ENCODE data around the gene ARHGAP21.

Gene ARHGAP21

GRCh38 chr10:24685958-24686540 lies 37.6 kb downstream of the ARHGAP21 start:
- Histone ChIP-seq H3K9me3 (ENCODE audit: insufficient read depth, low read depth, low read length) (no peaks in the 10 kb centered on the region), H3K79me2 (ENCODE audit: insufficient read depth, low read length) (peaks cover 26% of the 10 kb centered on the region), H3K4me2 (ENCODE audit: low read depth, low read length, poor library complexity, severe bottlenecking) (no peak overlapping the region), H3F3A (ENCODE audit: low read depth) (no peaks in the 10 kb centered on the region), H3K27me3 (ENCODE audit: insufficient read depth, low read length, poor library complexity, severe bottlenecking) (no peaks in the 10 kb centered on the region), H3K9me2 (replicated peaks; ENCODE audit: low read depth, low read length) (no peaks in the 10 kb centered on the region), H4K20me1 (ENCODE audit: insufficient read depth, low read length, poor library complexity, severe bottlenecking) (no peaks in the 10 kb centered on the region), H3K9ac (ENCODE audit: low read depth, low read length, poor library complexity, severe bottlenecking) (no peak overlapping the region), H3K4me3 (ENCODE audit: low read length, poor library complexity, severe bottlenecking) (no peak overlapping the region), H3K4me1 (ENCODE audit: insufficient read depth, low read length, poor library complexity, severe bottlenecking) (peaks cover 18% of the 10 kb centered on the region), H2AFZ (ENCODE audit: low read length) (no peak overlapping the region), H3K36me3 (ENCODE audit: insufficient read depth, low read length) (no peaks in the 10 kb centered on the region)
- TF ChIP-seq EZH2phosphoT487 (IDR thresholded peaks at IDR 0.05; ENCODE audit: borderline replicate concordance) = no peak
- TF ChIP-seq CTCF (conservative IDR thresholded peaks at IDR 0.05; ENCODE audit: low read length) = no peak

- H4K20me1 ChIP-seq (ENCODE audit: insufficient read depth, low read length, poor library complexity, severe bottlenecking) = no peaks in the 10 kb centered on the region
- H3K79me2 ChIP-seq (ENCODE audit: insufficient read depth, low read length) = peaks cover 33% of the 10 kb centered on the region
- H3K4me2 ChIP-seq (ENCODE audit: low read depth, low read length, poor library complexity, severe bottlenecking) = no peak overlapping the region
- TF ChIP-seq EZH2phosphoT487 (IDR thresholded peaks at IDR 0.05; ENCODE audit: borderline replicate concordance) (no peak), CTCF (conservative IDR thresholded peaks at IDR 0.05; ENCODE audit: low read length) (no peak)
- H3K36me3 ChIP-seq (ENCODE audit: insufficient read depth, low read length) = no peaks in the 10 kb centered on the region
- H3K4me1 ChIP-seq (ENCODE audit: insufficient read depth, low read length, poor library complexity, severe bottlenecking) = peaks cover 26% of the 10 kb centered on the region
- no peak overlapping the region for H2AFZ ChIP-seq (ENCODE audit: low read length)
- H3K9me2 ChIP-seq (replicated peaks; ENCODE audit: low read depth, low read length) = no peaks in the 10 kb centered on the region
- no peak overlapping the region for H3K9ac ChIP-seq (ENCODE audit: low read depth, low read length, poor library complexity, severe bottlenecking)
- no peak overlapping the region for H3K4me3 ChIP-seq (ENCODE audit: low read length, poor library complexity, severe bottlenecking)
- no peaks in the 10 kb centered on the region for H3F3A ChIP-seq (ENCODE audit: low read depth)
- no peaks in the 10 kb centered on the region for H3K27me3 ChIP-seq (ENCODE audit: insufficient read depth, low read length, poor library complexity, severe bottlenecking)
- H3K9me3 ChIP-seq (ENCODE audit: insufficient read depth, low read depth, low read length) = no peaks in the 10 kb centered on the region
Measured at GRCh38 chr10:24683554-24683953, 40.1 kb downstream of the ARHGAP21 start.

- Histone ChIP-seq H2AFZ (ENCODE audit: low read length) (no peak overlapping the region), H3K4me1 (ENCODE audit: insufficient read depth, low read length, poor library complexity, severe bottlenecking) (peaks cover 18% of the 10 kb centered on the region), H4K20me1 (ENCODE audit: insufficient read depth, low read length, poor library complexity, severe bottlenecking) (no peaks in the 10 kb centered on the region), H3K9me2 (replicated peaks; ENCODE audit: low read depth, low read length) (no peaks in the 10 kb centered on the region), H3K9ac (ENCODE audit: low read depth, low read length, poor library complexity, severe bottlenecking) (no peak overlapping the region), H3K36me3 (ENCODE audit: insufficient read depth, low read length) (no peaks in the 10 kb centered on the region), H3K27me3 (ENCODE audit: insufficient read depth, low read length, poor library complexity, severe bottlenecking) (no peaks in the 10 kb centered on the region), H3K4me2 (ENCODE audit: low read depth, low read length, poor library complexity, severe bottlenecking) (no peak overlapping the region), H3K9me3 (ENCODE audit: insufficient read depth, low read depth, low read length) (no peaks in the 10 kb centered on the region), H3F3A (ENCODE audit: low read depth) (no peaks in the 10 kb centered on the region), H3K79me2 (ENCODE audit: insufficient read depth, low read length) (peaks cover 22% of the 10 kb centered on the region), H3K4me3 (ENCODE audit: low read length, poor library complexity, severe bottlenecking) (no peak overlapping the region)
- TF ChIP-seq EZH2phosphoT487 (IDR thresholded peaks at IDR 0.05; ENCODE audit: borderline replicate concordance) (no peak), CTCF (conservative IDR thresholded peaks at IDR 0.05; ENCODE audit: low read length) (no peak)
Measured at GRCh38 chr10:24681572-24682088, 42.1 kb downstream of the ARHGAP21 start.

All from Loucy (cell line).